DMS153 treated with DMSO at 0.1 percent for 48 hours (cell line): Measurements from ENCODE around the gene CETP.
"Not testable (repeated sequence)": the region's sequence is repeated elsewhere in the genome, so short reads cannot be mapped to it uniquely, and the experiment has no call there.

Source experiments
- DNase-seq: peaks from one replicate; lab custom pipeline; 2025; ENCODE audit not compliant: unreplicated experiment; lab: John Stamatoyannopoulos, UW

The CETP gene

GRCh38 chr16:56997264-56997663 is 35.5 kb downstream of the CETP start:
- DNase-seq, result no peak

- no peak for DNase-seq
Observed at GRCh38 chr16:56997931-56998330, 36.2 kb downstream of the CETP start.

- DNase-seq, result no peak
Observed at GRCh38 chr16:56998352-56998751, 36.6 kb downstream of the CETP start.

GRCh38 chr16:56998861-56999260 is 37.1 kb downstream of the CETP start:
- no peak for DNase-seq

- no peak for DNase-seq
Observed at GRCh38 chr16:56999409-57000270, 37.9 kb downstream of the CETP start.

GRCh38 chr16:57000271-57001025 is 38.7 kb downstream of the CETP start:
- DNase-seq, result no peak

GRCh38 chr16:57001026-57001679 is 39.4 kb downstream of the CETP start:
- DNase-seq, result no peak

GRCh38 chr16:57003439-57004386 is 42.0 kb downstream of the CETP start:
- DNase-seq, result no peak

- DNase-seq, result no peak
Observed at GRCh38 chr16:57004387-57005250, 42.9 kb downstream of the CETP start.

GRCh38 chr16:57005597-57005996 is 43.8 kb downstream of the CETP start:
- not testable (repeated sequence) for DNase-seq

- no peak for DNase-seq
Observed at GRCh38 chr16:57007050-57007449, 45.3 kb downstream of the CETP start.

GRCh38 chr16:57007530-57007929 is 45.8 kb downstream of the CETP start:
- no peak for DNase-seq

GRCh38 chr16:57008440-57008839 is 46.7 kb downstream of the CETP start:
- DNase-seq, result no peak

GRCh38 chr16:57009643-57010170 is 48.0 kb downstream of the CETP start:
- no peak for DNase-seq

- no peak for DNase-seq
Observed at GRCh38 chr16:57012353-57012752, 50.6 kb downstream of the CETP start.

- no peak for DNase-seq
Observed at GRCh38 chr16:57013229-57013628, 51.5 kb downstream of the CETP start.

GRCh38 chr16:57013902-57014301 is 52.2 kb downstream of the CETP start:
- DNase-seq, result no peak

- DNase-seq, result no peak
Observed at GRCh38 chr16:57016301-57016700, 54.6 kb downstream of the CETP start.

- no peak for DNase-seq
Observed at GRCh38 chr16:57016831-57017230, 55.1 kb downstream of the CETP start.
